OCI-LY1 (cell line): ENCODE data around the gene UPF1.
"Not testable (repeated sequence)": the region's sequence is repeated elsewhere in the genome, so short reads cannot be mapped to it uniquely, and the experiment has no call there.

Experiments
- H2AFZ ChIP-seq: fragments of 200-600 bp; sonication (generic), shearing (Covaris generic); 2 replicates; pipeline ENCODE4 v1.6.0; 2014; ENCODE audit warnings: antibody characterized with exemption, mild to moderate bottlenecking, low read length
- H3F3A ChIP-seq: fragments of 200-600 bp; sonication (generic), shearing (Covaris generic); 2 replicates; pipeline ENCODE4 v1.6.0; 2014; ENCODE audit warnings: mild to moderate bottlenecking, antibody characterized with exemption, low read length, moderate library complexity; ENCODE audit not compliant: insufficient read depth
- H3K27ac ChIP-seq: fragments of 200-600 bp; sonication (generic); 2 replicates; pipeline ENCODE4 v1.5.1; 2014; ENCODE audit warnings: low read length, mixed run types, mild to moderate bottlenecking, low read depth; ENCODE audit not compliant: poor library complexity, severe bottlenecking
- H3K27me3 ChIP-seq: fragments of 200-600 bp; sonication (generic); 2 replicates; pipeline ENCODE4 v1.6.0; 2014; ENCODE audit warnings: antibody characterized with exemption, mild to moderate bottlenecking, low read length, moderate library complexity; ENCODE audit not compliant: insufficient read depth
- H3K36me3 ChIP-seq: fragments of 200-600 bp; sonication (generic); 2 replicates; pipeline ENCODE4 v1.6.1; 2014; ENCODE audit warnings: mild to moderate bottlenecking, antibody characterized with exemption, low read length, moderate library complexity, mixed read lengths; ENCODE audit not compliant: insufficient read depth
- H3K4me1 ChIP-seq: fragments of 200-600 bp; sonication (generic); 2 replicates; pipeline ENCODE4 v1.5.1; 2014; ENCODE audit warnings: mild to moderate bottlenecking, low read length, moderate library complexity; ENCODE audit not compliant: insufficient read depth, severe bottlenecking
- H3K4me2 ChIP-seq: fragments of 200-600 bp; sonication (generic), shearing (Covaris generic); 2 replicates; pipeline ENCODE4 v1.6.1; 2014; ENCODE audit warnings: low read length
- H3K4me3 ChIP-seq: fragments of 200-600 bp; sonication (generic); 2 replicates; pipeline ENCODE4 v1.5.1; 2014; ENCODE audit warnings: low read length, low read depth, mild to moderate bottlenecking, mixed read lengths; ENCODE audit not compliant: poor library complexity, severe bottlenecking
- H3K79me2 ChIP-seq: fragments of 200-600 bp; shearing (Covaris generic); 2 replicates; pipeline ENCODE4 v1.6.1; 2016; ENCODE audit warnings: mixed run types, low read length, mixed read lengths; ENCODE audit not compliant: insufficient read depth
- H3K9ac ChIP-seq: fragments of 200-600 bp; sonication (generic), shearing (Covaris generic); 2 replicates; pipeline ENCODE4 v1.6.1; 2014; ENCODE audit warnings: mild to moderate bottlenecking, low read length, mixed read lengths
- H3K9me2 ChIP-seq: fragments of 200-600 bp; sonication (generic), shearing (Covaris generic); 2 replicates; pipeline ENCODE4 v1.6.1; 2014; ENCODE audit warnings: low read depth, mild to moderate bottlenecking, low read length, mixed read lengths
- H3K9me3 ChIP-seq: fragments of 200-600 bp; shearing (Covaris generic); 2 replicates; pipeline ENCODE4 v1.6.1; 2014; ENCODE audit warnings: low read length, mixed read lengths
- H4K20me1 ChIP-seq: fragments of 200-600 bp; sonication (generic), shearing (Covaris generic); 2 replicates; pipeline ENCODE4 v1.6.0; 2016; ENCODE audit warnings: mild to moderate bottlenecking, low read length; ENCODE audit not compliant: insufficient read depth
- CTCF ChIP-seq: fragments of 200-600 bp; sonication (generic), shearing (Covaris generic); IDR thresholded peaks from 2 replicates; pipeline ENCODE4 v1.5.1; 2017; ENCODE audit warnings: mild to moderate bottlenecking, antibody characterized with exemption, low read length, moderate library complexity, mixed read lengths
- EZH2 ChIP-seq: fragments of 200-600 bp; sonication (generic), shearing (Covaris generic); IDR thresholded peaks from 2 replicates; pipeline ENCODE4 v1.8.0; 2017; ENCODE audit warnings: borderline replicate concordance, mixed run types, mild to moderate bottlenecking, antibody characterized with exemption, low read length, moderate library complexity, mixed read lengths

Gene UPF1

GRCh38 chr19:18901491-18901890 is 69.7 kb downstream of the UPF1 start:
- Histone ChIP-seq H4K20me1 (no peaks in the 10 kb centered on the region), H3K4me3 (no peak overlapping the region), H3K4me1 (no peaks in the 10 kb centered on the region), H3K27me3 (no peaks in the 10 kb centered on the region), H3K36me3 (peaks cover 36% of the 10 kb centered on the region), H3K4me2 (no peak overlapping the region), H3K9ac (no peak overlapping the region), H3K27ac (no peak overlapping the region), H3K79me2 (no peaks in the 10 kb centered on the region), H3K9me2 (no peaks in the 10 kb centered on the region), H3F3A (no peaks in the 10 kb centered on the region), H2AFZ (no peak overlapping the region), H3K9me3 (no peaks in the 10 kb centered on the region)
- TF ChIP-seq CTCF (no peak), EZH2 (no peak)

- H3K4me3 ChIP-seq, H3K79me2 ChIP-seq, H3F3A ChIP-seq, H3K9me2 ChIP-seq, H3K9me3 ChIP-seq, H3K27ac ChIP-seq, H3K4me2 ChIP-seq, H3K4me1 ChIP-seq, H2AFZ ChIP-seq, H3K27me3 ChIP-seq, H4K20me1 ChIP-seq, H3K9ac ChIP-seq: not testable (repeated sequence)
- peaks cover 46% of the 10 kb centered on the region for H3K36me3 ChIP-seq
Observed at GRCh38 chr19:18902519-18902918, 70.8 kb downstream of the UPF1 start.

- Histone ChIP-seq H2AFZ (no peak overlapping the region), H3F3A (no peaks in the 10 kb centered on the region), H3K9me2 (no peaks in the 10 kb centered on the region), H3K27me3 (no peaks in the 10 kb centered on the region), H3K9ac (no peak overlapping the region), H3K79me2 (no peaks in the 10 kb centered on the region), H3K36me3 (peaks cover 47% of the 10 kb centered on the region), H3K9me3 (no peaks in the 10 kb centered on the region), H3K4me1 (no peaks in the 10 kb centered on the region), H4K20me1 (no peaks in the 10 kb centered on the region), H3K4me3 (no peak overlapping the region), H3K4me2 (no peak overlapping the region), H3K27ac (no peak overlapping the region)
- TF ChIP-seq CTCF: no peak
- TF ChIP-seq EZH2: no peak
Observed at GRCh38 chr19:18903156-18904037, 71.6 kb downstream of the UPF1 start.
